Ovary (tissue), 9 donors: ENCODE data around the gene NFIA. TPM values are rescaled to one million over a fixed set of nuclear protein-coding genes. Genes with fewer than 3 reads are reported as not detected.
A peak's percentile ranks its signal among the peaks of the same experiment; 100 is the strongest.

Experiments
- DNase-seq, 5 donors: peaks; one replicate each; pipeline ENCODE4 v3.0.0-alpha.2; 2019 to 2020
- H3K27ac ChIP-seq, 2 donors: fragments of 200-600 bp; one replicate each; pipeline versions ENCODE4 v1.5.1 to v1.8.0; 2019 to 2022
- H3K27me3 ChIP-seq: fragments of 200-600 bp; one replicate; pipeline ENCODE4 v1.8.0; 2022
- H3K36me3 ChIP-seq: fragments of 200-600 bp; sonication (generic); one replicate; pipeline ENCODE4 v1.5.1; 2019
- H3K4me1 ChIP-seq: one replicate; pipeline ENCODE4 v1.8.1; 2013; ENCODE audit warnings: mild to moderate bottlenecking, moderate library complexity; ENCODE audit not compliant: insufficient read depth
- H3K4me3 ChIP-seq: fragments of 200-600 bp; sonication (generic); one replicate; pipeline ENCODE4 v1.5.1; 2017
- H3K9me3 ChIP-seq, 2 donors: fragments of 200-600 bp in 1 of 2; sonication (generic) in 1 of 2; one replicate each; pipeline versions ENCODE4 v1.5.1 to v1.8.1; 2013 to 2019; ENCODE audit warnings: mild to moderate bottlenecking in 1 of 2, moderate library complexity in 1 of 2
- CTCF ChIP-seq, 3 donors: fragments of 450-650 bp in 2 of 3; fragments of 200-600 bp in 1 of 3; IDR thresholded peaks; one replicate each; pipeline versions ENCODE4 v1.5.1 to v1.8.0; 2016 to 2022; ENCODE audit warnings: antibody characterized with exemption in 3 of 3, mild to moderate bottlenecking in 1 of 3
- EP300 ChIP-seq: sonication (generic); formaldehyde crosslinking; IDR thresholded peaks from one replicate; pipeline ENCODE4 v1.6.1; 2017; ENCODE audit warnings: antibody characterized with exemption
- POLR2A ChIP-seq: fragments of 450-650 bp; IDR thresholded peaks from one replicate; pipeline ENCODE4 v1.6.1; 2017; ENCODE audit warnings: antibody characterized with exemption, mild to moderate bottlenecking, moderate library complexity
- WGBS, 3 donors: extraction: QIAGEN DNeasy Blood & Tissue Kit in 1 of 3; methylation state at CpG; one replicate each; pipeline versions ENCODE4 v1.1.5 to v1.1.7; 2013 to 2017; 5-methylcytosine and 5-hydroxymethylcytosine counted together
- intact Hi-C, 4 donors: fragments of 100-400 bp; cut with DNase I; formaldehyde crosslinking; loops; one replicate each; pipeline versions ENCODE4 v1.11.0 to v1.15.1; 2022 to 2023
- polyA plus RNA-seq, 2 donors: library from polyadenylated mRNA; stranded (reverse); fragments of 200-250 nt in 1 of 2; fragments of 350-450 nt in 1 of 2; fragmentation: Illumina TruSeq in 1 of 2; extraction: RNeasy Lipid Tissue Mini Kit (QIAGEN cat#74804) in 1 of 2; gene quantifications; one replicate each; pipeline ENCODE4 v1.2.3, GENCODE V29; 2013 to 2014
- total RNA-seq, 7 donors: library from RNA; depleted of rRNA in 2 of 7; stranded (reverse); fragments of >200 nt in 2 of 7; fragmentation: NEBNext Ultra II Directional in 3 of 7; extraction: Animal tissue kit (Norgen Biotek cat#: 25700) in 3 of 7; gene quantifications; one replicate each; pipeline versions ENCODE4 v1.1.0 to v1.2.4, GENCODE V29; 2016 to 2023
- donor health status: DM: no; HTN: no; CAD: no; lungs with moderate emphysema.
- donor health status: DM: no; HTN: no; CAD: no.
- donor health status: Bipolar disorder and iron deficiency.
- donor health status: DM: yes; HTN: yes; CAD: no.
- donor health status: DM: no; HTN: no; CAD: no.
- donor health status: DM: yes; HTN: yes; CAD: no.

NFIA gene
- total and polyA plus RNA-seq, 9 donors, result 11.8 to 115 (median 80.9) TPM

DNA sequence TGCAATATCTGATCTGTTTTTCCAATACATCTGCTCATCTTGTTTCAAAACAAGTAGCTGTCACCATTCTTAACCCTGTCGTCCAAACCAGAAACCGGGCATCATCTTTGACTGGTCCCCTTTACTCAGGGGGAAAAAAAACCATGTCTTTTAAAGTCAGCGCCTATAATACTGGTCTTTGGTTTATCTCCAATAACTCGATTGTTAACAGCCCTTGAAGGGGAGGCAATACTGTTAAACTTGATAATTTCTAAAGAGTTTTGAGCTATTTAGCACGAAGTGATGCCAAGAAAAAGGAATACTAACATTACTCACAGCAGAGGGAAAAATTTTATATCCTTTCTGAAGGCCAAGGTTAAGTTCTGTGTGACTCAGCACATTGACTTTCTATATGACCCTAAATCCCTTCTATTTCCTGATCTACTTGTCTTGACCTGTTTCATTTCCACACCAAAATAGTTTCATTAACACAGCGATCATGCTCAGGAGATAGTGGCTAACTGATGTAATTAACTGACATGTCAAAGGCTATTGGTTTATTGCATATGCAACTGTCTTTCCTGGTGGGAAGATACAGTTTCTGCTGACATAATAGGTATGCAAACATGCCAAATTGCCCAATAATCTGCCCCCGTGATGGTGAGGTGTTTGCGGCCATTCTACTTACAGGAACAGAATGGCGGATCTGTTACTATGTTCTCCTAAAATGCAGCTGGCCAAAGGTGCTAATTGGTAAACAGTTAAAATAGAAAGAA is 59.1 kb downstream of the NFIA start:
- no peak overlapping the region for H3K4me3 ChIP-seq
- peak overlapping the region in 1 of 2 donors; percentile 26 for H3K27ac ChIP-seq
- no peaks in the 10 kb centered on the region for H3K36me3 ChIP-seq
- no peaks in the 10 kb centered on the region for H3K27me3 ChIP-seq
- peaks cover 25% of the 10 kb centered on the region for H3K4me1 ChIP-seq
- intact Hi-C loops, result no loop called here
- H3K9me3 ChIP-seq, result no peaks in the 10 kb centered on the region
- DNase-seq, result peak in 1 of 5 donors; percentile 27
- WGBS, 3 donors, result 27 to 37% (median 30%) methylated on average over 9 of the region's 9 CpGs
- TF ChIP-seq POLR2A (no peak), EP300 (no peak), CTCF (IDR thresholded peaks at IDR 0.05) (no peak)

- peaks cover 25% of the 10 kb centered on the region for H3K4me1 ChIP-seq
- DNase-seq, result no peak
- no peaks in the 10 kb centered on the region for H3K36me3 ChIP-seq
- intact Hi-C loops, result no loop called here
- no peak overlapping the region for H3K4me3 ChIP-seq
- no peak for TF ChIP-seq CTCF (IDR thresholded peaks at IDR 0.05)
- no peak for TF ChIP-seq EP300
- no peak for TF ChIP-seq POLR2A
- H3K27me3 ChIP-seq, result no peaks in the 10 kb centered on the region
- 4 to 19% (median 7%) methylated on average over 1 of the region's 1 CpG for WGBS, 3 donors
- peak overlapping the region in 1 of 2 donors; percentile 27 for H3K27ac ChIP-seq
- H3K9me3 ChIP-seq, result no peaks in the 10 kb centered on the region
Measured at GRCh38 chr1:61142043-61142440, 59.7 kb downstream of the NFIA start.

DNA sequence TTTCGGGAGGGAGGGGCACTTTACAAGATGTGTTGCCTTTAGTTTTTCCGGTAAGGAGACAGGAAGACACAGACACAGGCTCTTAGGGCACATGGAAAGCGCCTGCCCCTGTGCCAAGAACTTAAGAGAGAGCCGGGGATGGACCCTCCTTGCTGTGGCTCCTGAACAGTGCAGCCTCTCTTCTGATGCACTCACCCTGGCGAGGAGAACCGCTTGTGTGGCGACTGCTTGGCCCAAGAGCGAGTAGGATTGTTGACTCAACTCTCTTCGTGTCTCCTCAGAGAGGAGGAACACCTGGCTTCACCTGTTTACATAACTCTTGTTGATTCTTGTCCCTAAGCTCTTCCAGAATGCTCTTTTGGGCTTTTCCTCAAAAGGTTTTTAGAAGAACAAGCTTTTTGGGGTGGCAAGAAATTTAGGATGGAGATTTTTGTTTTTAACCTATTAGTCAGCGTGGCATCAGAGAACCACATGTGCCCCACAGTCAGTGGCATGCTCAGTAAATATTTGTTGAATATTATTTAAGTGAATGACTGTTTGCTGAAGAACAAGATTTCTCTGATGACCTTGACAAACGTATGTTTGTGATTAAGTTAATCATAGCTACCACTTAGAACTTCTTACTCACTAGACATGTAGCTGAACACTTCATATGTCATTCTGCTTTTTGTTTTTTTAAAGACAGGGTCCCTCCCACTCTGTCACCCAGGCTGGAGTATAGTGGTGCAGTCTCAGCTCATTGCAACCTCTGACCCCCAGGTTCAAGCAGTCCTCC is 60.6 kb downstream of the NFIA start:
- H3K4me3 ChIP-seq, result no peak overlapping the region
- WGBS, 3 donors, result 61 to 65% (median 65%) methylated on average over 11 of the region's 11 CpGs
- H3K27me3 ChIP-seq, result no peaks in the 10 kb centered on the region
- no peaks in the 10 kb centered on the region for H3K9me3 ChIP-seq
- TF ChIP-seq POLR2A, result no peak
- TF ChIP-seq EP300, result no peak
- TF ChIP-seq CTCF (IDR thresholded peaks at IDR 0.05), result no peak
- peaks cover 25% of the 10 kb centered on the region for H3K4me1 ChIP-seq
- intact Hi-C loops, result no loop called here
- peak in 2 of 5 donors; percentile 26 to 35 for DNase-seq
- H3K36me3 ChIP-seq, result no peaks in the 10 kb centered on the region
- H3K27ac ChIP-seq, result no peak overlapping the region

DNA sequence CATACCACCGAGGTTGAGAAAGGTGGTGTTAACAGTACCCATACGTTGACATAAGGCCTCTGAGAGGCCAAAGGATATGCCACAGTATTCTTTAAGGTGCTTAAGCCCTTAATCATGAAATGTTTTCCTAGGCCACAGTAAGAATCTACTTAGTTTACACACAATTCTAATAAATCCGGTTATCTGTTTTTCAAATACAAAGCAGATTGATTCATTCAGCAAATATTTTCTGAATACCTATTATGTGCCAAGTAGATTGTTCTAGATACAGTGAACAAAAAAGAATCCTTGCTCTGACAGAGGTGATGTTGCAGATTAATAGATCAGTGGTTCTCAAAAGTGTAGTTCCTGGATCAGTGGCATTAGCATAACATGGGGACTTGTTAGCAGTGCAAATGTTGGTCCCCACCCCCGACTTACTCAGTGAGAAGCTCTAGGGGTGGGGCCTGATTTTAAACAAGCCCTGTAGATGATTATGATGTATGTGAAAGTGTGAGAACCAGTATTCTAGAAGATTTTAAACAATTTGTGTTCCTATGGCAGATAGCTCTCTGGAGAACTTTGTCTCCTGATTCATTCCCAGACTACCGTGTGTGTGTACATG is 61.6 kb downstream of the NFIA start:
- no peak for DNase-seq
- H3K4me3 ChIP-seq, result no peak overlapping the region
- H3K36me3 ChIP-seq, result no peaks in the 10 kb centered on the region
- H3K27me3 ChIP-seq, result no peaks in the 10 kb centered on the region
- TF ChIP-seq POLR2A (no peak), CTCF (IDR thresholded peaks at IDR 0.05) (no peak), EP300 (no peak)
- intact Hi-C loops, result no loop called here
- H3K9me3 ChIP-seq, result no peaks in the 10 kb centered on the region
- peaks cover 22% of the 10 kb centered on the region for H3K4me1 ChIP-seq
- H3K27ac ChIP-seq, result no peak overlapping the region
- whole genome bisulfite sequencing, 3 donors, result 89 to 91% (median 89%) methylated on average over 5 of the region's 5 CpGs
